GM18526 (cell line): Measurements from ENCODE around the gene TRAF2.

ENCODE experiments used
- POLR2A ChIP-seq: IDR thresholded peaks from 3 replicates; pipeline ENCODE4 v1.6.1; 2011; ENCODE audit not compliant: insufficient read length; ENCODE audit errors: extremely low read depth

Gene TRAF2

DNA sequence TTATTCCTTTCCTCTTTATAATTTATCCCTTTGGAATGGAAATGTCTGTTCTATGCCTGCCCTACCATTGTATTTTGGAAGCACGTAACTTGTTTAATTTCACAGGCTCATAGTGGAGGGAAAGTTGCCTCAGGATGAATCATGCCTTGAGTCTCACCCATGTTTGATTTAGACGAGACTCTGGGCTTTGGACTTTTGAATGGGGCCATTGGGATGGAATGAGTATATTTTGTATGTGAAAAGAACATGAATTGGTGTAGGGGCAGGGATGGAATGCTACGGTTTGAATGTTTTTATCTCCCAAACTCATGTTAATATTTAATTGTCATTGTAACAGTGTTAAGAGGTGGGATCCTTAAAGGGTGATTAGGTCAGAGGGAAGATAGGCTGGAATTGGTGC lies 48.0 kb downstream of the TRAF2 start:
- no peak for TF ChIP-seq POLR2A

DNA sequence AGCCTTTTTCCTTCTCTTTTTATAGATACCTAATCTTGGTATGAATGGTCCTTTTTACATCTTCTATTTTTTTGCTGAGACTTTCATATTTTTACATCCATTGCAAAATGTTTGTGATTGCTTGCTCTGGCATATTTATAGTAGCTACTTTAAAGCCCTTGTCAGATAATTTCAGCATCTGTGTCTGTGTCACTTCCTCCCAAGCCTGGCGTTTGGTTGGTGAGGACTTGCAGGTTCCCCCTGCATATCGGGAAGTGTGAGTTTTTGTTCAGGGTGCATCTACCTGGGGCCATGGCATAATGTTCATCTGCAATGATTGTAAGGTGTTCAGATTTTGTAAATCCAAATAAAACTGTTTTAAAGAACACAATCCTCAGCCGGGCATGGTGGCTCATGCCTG lies 49.3 kb downstream of the TRAF2 start:
- TF ChIP-seq POLR2A: no peak

DNA sequence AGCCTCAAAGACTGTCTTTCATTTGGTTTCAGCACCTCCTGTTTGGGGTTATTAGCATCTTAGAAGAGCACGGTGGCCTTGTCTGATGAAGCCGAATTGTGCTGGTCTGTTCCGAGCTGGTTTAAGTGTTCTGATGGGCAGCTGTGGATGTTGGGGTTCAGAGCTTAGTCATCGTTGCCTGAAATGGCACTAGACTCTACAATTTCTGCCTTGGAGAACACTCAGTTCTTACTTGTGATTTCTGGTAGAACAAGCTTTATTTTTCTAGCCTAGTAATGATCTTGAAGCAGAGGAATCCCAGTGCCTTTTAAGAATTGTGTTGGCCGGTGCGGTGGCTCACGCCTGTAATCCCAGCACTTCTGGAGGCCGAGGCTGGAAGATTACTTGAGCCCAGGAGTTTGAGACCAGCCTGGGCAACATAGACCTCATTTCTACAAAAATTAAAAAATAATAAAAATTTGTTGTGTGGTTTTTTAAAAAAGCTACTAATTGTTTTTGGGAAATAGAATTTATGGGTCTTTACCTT lies 50.4 kb downstream of the TRAF2 start:
- no peak for TF ChIP-seq POLR2A

DNA sequence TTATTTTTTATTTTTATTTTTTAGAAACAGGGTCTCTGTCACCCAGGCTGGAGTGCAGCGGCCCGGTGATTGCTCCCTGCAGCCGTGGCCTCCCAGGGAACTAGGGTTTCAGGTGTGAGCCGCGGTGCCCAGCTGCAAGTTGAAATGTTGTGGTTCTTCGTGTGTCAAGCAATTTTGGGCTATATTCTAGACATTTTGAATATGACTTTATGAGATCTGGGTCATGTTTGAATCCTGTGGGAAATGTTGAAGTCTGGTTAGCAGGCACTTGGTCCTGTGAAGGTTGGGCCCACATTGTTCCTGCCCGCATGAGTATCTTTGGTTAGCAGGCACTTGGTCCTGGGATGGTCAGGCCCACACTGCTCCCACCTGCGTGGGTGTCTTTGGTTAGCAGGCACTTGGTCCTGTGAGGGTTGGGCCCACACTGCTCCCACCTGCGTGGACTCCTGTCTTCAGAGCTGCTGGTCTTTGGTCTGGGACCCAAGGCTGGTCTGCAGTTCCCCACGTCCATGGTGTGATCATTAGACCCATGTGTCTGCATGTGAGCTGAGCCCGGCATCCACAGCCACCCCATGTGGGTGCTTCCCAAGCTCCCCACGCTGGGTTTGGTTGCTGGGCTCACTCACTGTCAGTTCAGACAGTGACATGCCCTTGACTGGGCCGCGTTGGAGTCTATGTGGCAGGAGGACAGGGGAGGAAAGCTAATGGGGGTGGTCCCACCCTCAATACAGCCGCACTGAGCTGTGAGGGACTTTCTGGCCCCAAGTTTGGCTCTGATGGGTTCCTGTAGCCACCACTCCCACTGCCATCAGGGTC lies 51.1 kb downstream of the TRAF2 start:
- no peak for TF ChIP-seq POLR2A

DNA sequence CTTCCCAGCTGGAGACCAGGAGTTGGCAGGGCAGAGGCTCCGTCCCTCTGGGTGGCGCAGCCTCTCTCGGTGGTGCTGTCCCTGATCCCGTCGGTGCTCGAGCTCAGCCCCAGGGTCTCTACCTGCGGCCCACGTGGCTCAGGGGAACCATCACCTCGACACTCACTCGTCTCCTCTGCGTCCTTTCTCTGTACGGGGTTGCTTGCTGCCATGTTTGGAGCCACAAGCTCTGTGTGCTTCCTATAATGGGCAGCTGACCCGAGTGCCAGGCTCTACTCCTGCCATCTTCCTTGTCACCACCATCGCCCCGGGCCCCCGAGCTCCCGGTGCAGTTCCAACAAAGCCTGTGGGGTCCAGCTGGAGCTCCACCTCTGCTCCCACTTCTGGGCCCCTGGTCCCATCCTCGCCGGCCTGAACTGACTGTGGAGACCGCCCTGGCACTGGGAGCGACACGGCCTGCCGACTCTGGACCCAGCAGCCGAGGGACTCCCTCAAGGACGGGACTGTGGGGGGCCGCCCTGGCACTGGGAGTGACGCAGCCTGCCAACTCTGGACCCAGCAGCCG lies 53.2 kb downstream of the TRAF2 start:
- TF ChIP-seq POLR2A: no peak

DNA sequence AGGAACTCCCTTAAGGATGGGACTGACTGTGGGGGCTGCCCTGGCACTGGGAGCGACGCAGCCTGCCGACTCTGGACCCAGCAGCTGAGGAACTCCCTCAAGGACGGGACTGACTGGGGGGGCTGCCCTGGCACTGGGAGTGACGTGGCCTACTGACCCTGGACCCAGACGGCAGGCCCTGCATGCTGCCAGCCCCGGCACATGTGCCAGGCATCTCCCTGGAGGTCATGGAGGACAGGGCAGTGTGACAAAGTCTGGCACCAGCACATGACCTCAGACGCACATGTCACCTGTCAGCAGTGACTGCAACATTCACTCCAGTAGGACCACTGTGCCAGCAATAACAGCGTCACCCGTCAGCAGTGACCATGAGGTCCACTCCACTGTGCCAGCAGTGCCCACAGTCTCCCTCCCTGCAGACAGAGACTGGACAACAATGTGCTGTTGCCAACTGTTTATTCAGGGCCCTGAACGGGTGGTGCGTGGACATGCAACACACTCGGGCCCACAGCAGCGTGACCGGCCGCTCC lies 53.7 kb downstream of the TRAF2 start:
- TF ChIP-seq POLR2A: no peak

DNA sequence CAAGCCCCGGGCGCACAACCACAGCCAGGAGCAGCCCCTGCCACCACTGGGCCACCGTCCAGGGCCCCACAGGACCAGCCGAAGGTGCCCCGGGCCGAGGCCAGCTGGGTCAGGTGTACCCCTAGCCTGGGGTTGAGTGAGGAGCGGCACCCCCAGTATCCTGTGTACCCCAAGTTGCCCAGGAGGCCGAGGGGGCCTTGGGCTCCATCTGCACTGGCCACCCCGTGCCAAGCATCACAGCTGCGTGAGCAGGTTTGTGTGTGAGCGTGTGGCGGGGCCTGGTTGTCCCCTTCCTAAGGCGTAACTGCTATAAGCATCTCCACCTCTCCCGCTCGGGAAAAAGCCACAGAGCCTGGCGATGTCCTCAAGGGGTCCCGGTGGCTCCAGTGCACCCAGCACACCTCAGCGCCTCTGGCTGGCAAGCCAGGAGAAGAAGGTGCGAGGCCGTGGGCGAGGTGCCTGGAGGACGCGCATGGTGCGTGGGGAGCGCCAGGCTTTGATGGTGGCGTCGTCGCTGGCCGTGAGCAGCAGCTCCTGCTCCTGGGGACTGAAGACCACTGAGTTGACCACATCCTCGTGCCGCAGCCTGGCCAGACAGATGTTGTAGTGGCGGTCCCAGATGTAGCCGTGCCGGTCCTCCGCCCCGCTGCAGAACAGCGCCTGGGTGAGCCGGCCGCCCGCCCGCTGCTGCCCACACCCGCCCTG lies 54.4 kb downstream of the TRAF2 start:
- no peak for TF ChIP-seq POLR2A

DNA sequence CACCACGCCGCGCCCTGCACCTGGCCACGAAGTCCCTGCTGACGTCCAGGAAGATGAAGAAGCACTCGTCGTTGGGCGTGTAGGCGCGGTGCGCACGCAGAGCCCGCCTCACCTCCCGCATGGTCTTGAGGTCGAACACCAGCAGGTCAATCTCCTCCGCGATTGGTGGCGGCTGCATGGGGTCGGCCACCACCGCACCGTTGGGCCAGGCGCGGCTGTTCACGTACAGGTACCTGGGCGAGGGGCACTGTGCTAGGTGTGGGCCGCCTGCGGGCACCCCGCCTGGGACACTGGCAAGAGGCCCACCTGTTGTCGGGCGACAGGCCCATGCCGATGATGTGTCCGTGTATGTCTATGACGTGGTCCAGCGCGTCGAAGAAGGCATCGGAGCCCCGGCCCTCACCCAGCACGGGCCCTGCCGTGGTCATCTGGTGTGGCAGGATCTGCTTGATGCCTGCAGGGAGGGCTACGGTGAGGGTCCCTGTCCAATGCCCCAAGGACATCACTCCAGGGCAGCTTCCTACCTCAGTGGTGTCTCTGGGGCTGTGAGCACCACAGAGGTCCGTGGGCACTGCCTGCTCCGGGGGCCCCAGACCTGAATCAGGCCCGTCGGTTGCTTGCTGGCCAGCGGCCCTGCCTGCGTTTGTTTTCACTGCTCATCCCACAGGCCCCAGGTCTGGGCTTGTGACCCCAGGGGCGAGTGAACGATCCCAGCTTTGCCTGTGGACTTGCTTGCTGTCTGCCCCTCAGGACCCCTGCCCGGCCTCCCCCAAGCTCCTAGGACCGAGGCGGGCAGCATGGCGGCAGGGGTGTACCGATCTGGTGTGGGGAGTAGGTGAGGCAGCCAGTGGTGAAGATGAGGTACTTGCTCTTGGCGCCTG lies 55.2 kb downstream of the TRAF2 start:
- TF ChIP-seq POLR2A: no peak

DNA sequence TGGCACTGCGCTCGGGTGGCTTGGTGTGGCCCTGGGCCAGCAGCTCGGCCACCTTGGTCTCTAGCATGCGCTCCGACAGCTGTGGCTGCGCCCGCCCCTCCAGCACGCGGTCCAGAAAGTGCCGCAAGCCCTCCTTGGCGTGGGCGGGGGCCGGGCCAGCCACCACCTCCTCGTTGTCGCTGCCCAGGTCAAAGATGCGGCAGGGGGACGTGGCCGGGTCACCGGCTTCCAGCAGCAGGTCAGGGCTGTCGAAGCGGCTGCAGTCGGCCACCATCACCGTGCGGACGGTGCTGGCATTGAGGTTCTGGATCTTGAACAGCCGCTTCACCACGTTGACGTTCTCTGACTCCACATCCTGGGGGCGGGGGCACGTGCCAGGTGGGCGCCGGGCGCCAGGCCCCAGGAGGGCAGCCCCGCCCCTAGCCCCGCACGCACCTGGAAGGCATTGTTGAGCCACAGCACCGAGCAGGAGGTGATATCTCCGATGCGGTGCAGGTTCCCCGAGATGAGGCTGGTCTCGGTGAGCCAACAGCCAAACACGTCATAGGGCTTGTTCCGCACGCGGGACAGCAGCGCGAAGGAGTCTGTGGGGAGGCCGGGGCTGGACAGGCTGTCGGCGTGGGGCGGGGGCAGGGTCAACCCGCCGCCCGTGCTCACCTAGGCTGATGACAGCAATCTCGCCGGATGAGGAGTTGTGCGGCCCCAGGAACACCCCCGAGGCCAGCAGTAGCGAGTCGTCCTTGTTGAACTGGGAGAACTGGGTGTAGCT lies 56.0 kb downstream of the TRAF2 start:
- no peak for TF ChIP-seq POLR2A

DNA sequence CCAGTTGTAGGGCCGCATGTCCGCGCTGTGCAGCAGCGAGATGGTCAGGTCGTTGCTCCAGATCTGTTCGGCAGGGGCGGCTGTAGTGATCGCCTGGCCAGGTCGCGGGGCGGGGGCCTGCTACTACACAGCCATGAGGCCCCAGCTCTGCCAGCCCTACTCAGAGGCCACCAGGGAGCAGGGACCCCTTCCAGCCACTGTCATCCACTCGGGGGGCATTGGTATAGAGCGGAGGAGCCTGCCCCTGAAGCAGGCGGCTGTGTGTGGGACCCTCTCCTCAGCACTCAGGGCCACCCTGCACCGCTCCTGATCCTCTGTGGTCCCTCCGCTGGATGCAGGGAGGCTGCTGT lies 56.5 kb downstream of the TRAF2 start:
- no peak for TF ChIP-seq POLR2A

DNA sequence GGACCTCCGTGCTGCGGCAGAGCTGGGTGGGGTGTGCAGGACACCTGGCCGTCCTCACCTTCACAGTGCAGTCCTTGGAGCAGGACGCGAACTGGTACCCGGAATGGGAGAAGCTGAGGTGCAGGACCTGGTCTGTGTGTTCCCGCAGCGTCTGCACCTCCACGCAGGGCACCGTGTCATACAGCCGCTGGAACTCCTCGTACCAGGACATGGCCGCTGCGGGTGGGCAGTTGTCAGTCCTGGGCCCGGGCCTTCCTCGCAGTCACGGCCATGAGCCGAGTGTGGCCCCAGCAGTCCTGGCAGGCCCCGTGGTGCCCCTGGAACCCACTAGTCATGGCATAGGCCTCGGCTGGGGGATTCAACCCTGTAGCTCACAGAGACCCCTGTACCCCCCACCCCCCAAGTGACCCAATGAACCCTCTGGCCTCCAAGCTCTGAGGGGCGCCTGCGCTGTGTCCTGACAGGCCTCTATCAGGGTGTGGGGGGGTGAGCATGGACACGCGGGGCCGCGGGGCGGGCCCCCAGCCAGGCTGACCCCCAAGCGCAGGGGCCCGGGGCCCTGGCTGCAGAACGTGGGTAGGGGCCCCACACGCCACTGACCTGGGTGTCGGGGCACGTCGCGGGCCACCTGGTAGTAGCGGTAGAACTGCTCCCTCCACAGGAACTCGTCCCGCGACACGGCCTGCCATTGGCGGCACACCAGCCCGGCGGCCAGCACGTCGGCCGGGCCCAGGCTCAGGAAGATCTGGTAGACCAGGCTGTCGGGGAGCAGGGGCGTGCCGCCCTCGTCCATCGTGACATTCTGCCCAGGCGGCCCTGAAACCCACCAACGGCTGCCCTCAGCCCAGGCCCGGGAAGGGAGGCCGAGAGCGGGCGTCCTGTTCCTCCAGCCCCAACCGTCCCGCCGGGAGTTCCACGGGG lies 57.2 kb downstream of the TRAF2 start:
- no peak for TF ChIP-seq POLR2A

DNA sequence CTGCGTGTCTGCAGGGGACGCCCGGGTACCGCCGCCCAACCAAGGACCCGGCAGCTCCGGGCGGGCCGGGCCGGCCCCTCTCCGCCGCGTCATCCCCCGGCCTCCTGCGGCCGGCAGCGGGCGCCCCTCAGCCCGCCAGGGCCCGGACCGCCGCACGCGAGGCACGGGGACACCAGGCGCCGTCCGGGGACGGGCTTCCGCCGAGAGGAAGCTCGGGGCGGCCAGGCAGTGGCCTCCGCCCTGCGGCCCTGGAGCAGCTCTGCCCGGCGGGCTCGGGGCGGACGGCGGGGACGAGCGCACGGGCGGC lies 57.8 kb downstream of the TRAF2 start:
- TF ChIP-seq POLR2A: no peak

DNA sequence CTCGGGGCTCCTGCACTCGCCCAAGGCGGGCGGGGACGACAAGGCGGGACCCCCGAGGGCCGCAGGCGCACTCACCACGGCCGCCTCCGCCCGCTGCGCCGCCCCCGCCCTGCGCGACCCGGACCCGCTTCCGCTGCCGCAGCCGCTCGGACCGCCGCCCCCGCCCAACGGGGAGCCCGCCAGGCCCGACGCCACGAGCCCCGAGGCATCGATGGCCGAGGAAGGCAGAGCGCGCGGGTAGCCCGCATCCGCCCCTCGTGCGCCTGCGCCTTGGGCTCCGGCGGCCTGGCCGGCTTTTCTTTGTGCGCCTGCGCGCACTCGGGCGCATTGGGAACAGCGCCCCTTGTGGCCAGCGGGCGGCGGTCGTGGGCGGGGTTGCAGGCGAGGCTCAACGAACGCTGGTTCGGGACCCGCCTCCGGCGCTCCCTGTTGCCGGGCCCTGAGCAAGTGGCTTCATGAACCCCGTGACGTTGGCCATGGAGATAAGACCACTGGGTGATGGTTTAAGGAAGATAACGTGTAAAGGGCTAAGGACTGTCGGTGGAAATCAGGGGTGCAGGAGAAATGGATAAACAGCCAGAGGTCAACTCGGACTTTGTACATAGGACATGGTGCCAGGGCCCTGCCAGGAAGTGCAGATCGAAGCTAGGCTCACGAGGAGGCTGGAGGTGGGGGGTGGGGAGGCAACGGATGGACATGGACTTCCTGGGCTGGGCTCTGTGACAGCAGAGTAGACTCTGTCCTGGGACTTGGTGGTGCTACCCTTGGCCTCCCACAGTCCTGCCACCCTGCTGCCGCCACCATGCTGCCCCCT lies 58.4 kb downstream of the TRAF2 start, which contains the start of the genes C8G and FBXW5:
TSS of gene C8G (plus strand) at position 725 of the 814 bp plus-strand sequence. CDS start at position 803, 78 bp downstream.
TSS of gene FBXW5 (minus strand) at position 220 of the 814 bp plus-strand sequence. CDS start 655 bp downstream, outside the sequence.
- TF ChIP-seq POLR2A: peak; percentile 76
